GM15510 (cell line): ENCODE data around the gene ANKRD16.

ENCODE experiments used
- POLR2A ChIP-seq: IDR thresholded peaks from 3 replicates; pipeline ENCODE4 v1.6.1; 2011; ENCODE audit warnings: borderline replicate concordance; ENCODE audit not compliant: insufficient read length; ENCODE audit errors: extremely low read depth

ANKRD16 gene

GRCh38 chr10:5894403-5894802 is 4.7 kb upstream of the ANKRD16 start:
- no peak for TF ChIP-seq POLR2A

- no peak for TF ChIP-seq POLR2A
Measured at GRCh38 chr10:5893321-5893720, 3.6 kb upstream of the ANKRD16 start.

- TF ChIP-seq POLR2A = no peak
Measured at GRCh38 chr10:5892007-5892406, 2.3 kb upstream of the ANKRD16 start.

GRCh38 chr10:5891009-5891408 is 1.3 kb upstream of the ANKRD16 start:
- TF ChIP-seq POLR2A = no peak

GRCh38 chr10:5890452-5890915 is 791 bp upstream of the ANKRD16 start:
- no peak for TF ChIP-seq POLR2A

GRCh38 chr10:5888843-5889623 is 660 bp downstream of the ANKRD16 start:
- no peak for TF ChIP-seq POLR2A

GRCh38 chr10:5888351-5888750 is 1.3 kb downstream of the ANKRD16 start:
- TF ChIP-seq POLR2A = no peak

- TF ChIP-seq POLR2A = no peak
Measured at GRCh38 chr10:5887641-5888040, 2.1 kb downstream of the ANKRD16 start.

GRCh38 chr10:5887029-5887428 is 2.7 kb downstream of the ANKRD16 start:
- no peak for TF ChIP-seq POLR2A

- no peak for TF ChIP-seq POLR2A
Measured at GRCh38 chr10:5885619-5886018, 4.1 kb downstream of the ANKRD16 start.

- TF ChIP-seq POLR2A = no peak
Measured at GRCh38 chr10:5882961-5883360, 6.7 kb downstream of the ANKRD16 start.

- TF ChIP-seq POLR2A = no peak
Measured at GRCh38 chr10:5876181-5876768, 13.4 kb downstream of the ANKRD16 start.

GRCh38 chr10:5873515-5873995 is 16.1 kb downstream of the ANKRD16 start:
- TF ChIP-seq POLR2A = no peak

- TF ChIP-seq POLR2A = no peak
Measured at GRCh38 chr10:5871596-5871995, 18.1 kb downstream of the ANKRD16 start.

GRCh38 chr10:5869156-5869555 is 20.5 kb downstream of the ANKRD16 start:
- no peak for TF ChIP-seq POLR2A
